Psoas muscle (tissue), 8 donors: ENCODE measurements around the gene MAPK11. TPM values are rescaled to one million over a fixed set of nuclear protein-coding genes. Genes with fewer than 3 reads are reported as not detected.

ENCODE experiments used
- ATAC-seq, 4 donors: fragments of 200-7000 bp; cut with Tn5 transposase; one replicate each; pipeline ENCODE4 v1.9.1; 2020; ENCODE audit warnings: moderate library complexity in 3 of 4, mild to moderate bottlenecking in 2 of 4
- DNase-seq, 2 donors: peaks; one replicate each; pipeline ENCODE4 v3.0.0-alpha.2; 2020
- H3K27ac ChIP-seq: fragments of 200-600 bp; one replicate; pipeline ENCODE4 v1.8.0; 2022
- H3K27me3 ChIP-seq, 3 donors: fragments of 200-600 bp in 1 of 3; one replicate each; pipeline versions ENCODE4 v1.6.1 to v1.8.0; 2013 to 2022; ENCODE audit warnings: low read length in 2 of 3, mild to moderate bottlenecking in 2 of 3, moderate library complexity in 1 of 3; ENCODE audit not compliant: insufficient read depth in 3 of 3
- H3K36me3 ChIP-seq, 2 donors: fragments of 200-600 bp in 1 of 2; one replicate each; pipeline versions ENCODE4 v1.6.1 to v1.8.0; 2013 to 2022; ENCODE audit warnings: low read depth in 1 of 2, mild to moderate bottlenecking in 1 of 2, moderate library complexity in 1 of 2; ENCODE audit not compliant: insufficient read depth in 1 of 2
- H3K4me1 ChIP-seq: fragments of 200-600 bp; one replicate; pipeline ENCODE4 v1.8.0; 2022
- H3K4me3 ChIP-seq: fragments of 200-600 bp; one replicate; pipeline ENCODE4 v1.8.0; 2022; ENCODE audit warnings: mild to moderate bottlenecking
- H3K9me3 ChIP-seq: fragments of 200-600 bp; one replicate; pipeline ENCODE4 v1.8.0; 2022
- whole genome bisulfite sequencing, 3 donors: extraction: QIAGEN DNeasy Blood & Tissue Kit; methylation state at CpG; one replicate each; pipeline versions ENCODE4 v1.1.6 to v1.1.7; 2013; 5-methylcytosine and 5-hydroxymethylcytosine counted together
- intact Hi-C, 2 donors: fragments of 100-400 bp; cut with DNase I; formaldehyde crosslinking; loops; one replicate each; pipeline versions ENCODE4 v1.11.0 to v1.14.2; 2022
- polyA plus RNA-seq, 3 donors: library from polyadenylated mRNA; stranded (reverse); fragments of 200-250 nt; gene quantifications; one replicate each; pipeline ENCODE4 v1.2.3, GENCODE V29; 2013
- total RNA-seq, 4 donors: library from RNA; stranded (reverse); fragmentation: NEBNext Ultra II Directional in 2 of 4; extraction: Animal tissue kit (Norgen Biotek cat#: 25700) in 2 of 4; gene quantifications; one replicate each; pipeline versions ENCODE4 v1.2.1 to v1.2.4, GENCODE V29; 2021 to 2023
- TF ChIP-seq, protein P1 (sequence below): fragments of 200-600 bp; IDR thresholded peaks from one replicate; pipeline ENCODE4 v1.8.0; 2022; ENCODE audit warnings: antibody characterized with exemption
- donor health status: healthy with polysubstance abuse.
- donor health status: DM: no; HTN: no; CAD: no; lungs with moderate emphysema.
- donor health status: Bipolar disorder and iron deficiency.
- donor health status: healthy.
- donor health status: DM: yes; HTN: yes; CAD: no.
- donor health status: DM: no; HTN: no; CAD: no.
- donor health status: DM: no; HTN: no; CAD: no.
- donor health status: DM: yes; HTN: yes; CAD: no.

The MAPK11 gene
- total and polyA plus RNA-seq, 7 donors: 1.7 to 6.3 (median 4.8) TPM

DNA sequence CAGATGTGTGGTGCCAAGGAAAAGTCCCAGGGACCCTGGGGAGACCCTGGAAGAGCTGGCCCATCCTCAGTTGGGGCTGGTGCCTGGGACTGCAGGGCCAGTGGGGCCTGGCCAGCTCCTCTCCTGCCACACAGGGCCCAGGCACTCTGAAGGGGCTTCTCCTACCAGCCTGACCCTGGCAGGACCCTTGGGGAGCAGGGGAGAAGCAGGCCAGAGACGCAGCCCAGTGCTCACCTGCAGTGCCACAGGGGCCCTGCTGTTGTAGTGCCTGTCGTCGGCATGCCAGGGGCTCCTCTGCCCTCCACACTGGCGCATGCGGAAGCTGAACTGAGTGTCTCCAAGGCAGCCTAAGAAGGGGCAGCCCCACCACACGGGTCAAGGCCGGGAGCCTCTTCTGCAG is 47.5 kb upstream of the MAPK11 start:
- Histone ChIP-seq H3K27me3 (no peaks in the 10 kb centered on the region), H3K9me3 (no peaks in the 10 kb centered on the region), H3K36me3 (no peaks in the 10 kb centered on the region), H3K27ac (no peak overlapping the region), H3K4me3 (no peak overlapping the region), H3K4me1 (no peaks in the 10 kb centered on the region)
- TF ChIP-seq, protein P1, sequence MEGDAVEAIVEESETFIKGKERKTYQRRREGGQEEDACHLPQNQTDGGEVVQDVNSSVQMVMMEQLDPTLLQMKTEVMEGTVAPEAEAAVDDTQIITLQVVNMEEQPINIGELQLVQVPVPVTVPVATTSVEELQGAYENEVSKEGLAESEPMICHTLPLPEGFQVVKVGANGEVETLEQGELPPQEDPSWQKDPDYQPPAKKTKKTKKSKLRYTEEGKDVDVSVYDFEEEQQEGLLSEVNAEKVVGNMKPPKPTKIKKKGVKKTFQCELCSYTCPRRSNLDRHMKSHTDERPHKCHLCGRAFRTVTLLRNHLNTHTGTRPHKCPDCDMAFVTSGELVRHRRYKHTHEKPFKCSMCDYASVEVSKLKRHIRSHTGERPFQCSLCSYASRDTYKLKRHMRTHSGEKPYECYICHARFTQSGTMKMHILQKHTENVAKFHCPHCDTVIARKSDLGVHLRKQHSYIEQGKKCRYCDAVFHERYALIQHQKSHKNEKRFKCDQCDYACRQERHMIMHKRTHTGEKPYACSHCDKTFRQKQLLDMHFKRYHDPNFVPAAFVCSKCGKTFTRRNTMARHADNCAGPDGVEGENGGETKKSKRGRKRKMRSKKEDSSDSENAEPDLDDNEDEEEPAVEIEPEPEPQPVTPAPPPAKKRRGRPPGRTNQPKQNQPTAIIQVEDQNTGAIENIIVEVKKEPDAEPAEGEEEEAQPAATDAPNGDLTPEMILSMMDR: no peak
- 87 to 94% (median 89%) methylated on average over 7 of the region's 7 CpGs for WGBS, 3 donors
- intact Hi-C loops: no loop called here
- no peak for DNase-seq
- no peak for ATAC-seq

DNA sequence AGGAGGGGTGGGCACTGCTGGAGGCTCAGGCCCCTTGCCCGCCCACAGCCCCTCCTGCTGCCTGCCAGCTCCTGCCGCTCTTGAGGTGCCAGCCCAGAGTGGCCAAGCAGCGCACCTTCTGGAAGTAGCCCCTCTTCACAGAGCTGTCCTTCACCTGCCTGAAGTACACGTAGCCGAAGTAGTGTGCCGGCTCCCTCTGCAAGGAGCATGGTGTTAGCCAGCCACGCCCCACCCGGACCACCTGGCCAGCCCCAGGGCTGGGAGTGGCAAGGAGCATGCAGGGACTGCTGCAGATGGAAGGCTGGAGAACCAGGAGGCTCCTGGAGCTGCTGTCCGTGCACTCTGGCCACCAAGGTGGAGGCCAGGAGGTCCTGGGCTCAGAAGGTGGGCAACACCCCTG is 47.0 kb upstream of the MAPK11 start:
- TF ChIP-seq, protein P1: no peak
- DNase-seq (no peak), ATAC-seq (no peak)
- Histone ChIP-seq H3K9me3 (no peaks in the 10 kb centered on the region), H3K36me3 (no peaks in the 10 kb centered on the region), H3K27ac (no peak overlapping the region), H3K27me3 (no peaks in the 10 kb centered on the region), H3K4me3 (no peak overlapping the region), H3K4me1 (no peaks in the 10 kb centered on the region)
- WGBS, 3 donors: 86 to 95% (median 92%) methylated on average over 7 to 9 of the region's 9 CpGs
- intact Hi-C loops: no loop called here

- intact Hi-C loops: no loop called here
- ATAC-seq (no peak), DNase-seq (no peak)
- TF ChIP-seq, protein P1: no peak
- H3K27me3 ChIP-seq: no peaks in the 10 kb centered on the region
- 83 to 84% (median 84%) methylated on average over 28 to 31 of the region's 45 CpGs for WGBS, 3 donors
- no peaks in the 10 kb centered on the region for H3K9me3 ChIP-seq
- H3K27ac ChIP-seq: no peak overlapping the region
- H3K36me3 ChIP-seq: no peaks in the 10 kb centered on the region
- H3K4me1 ChIP-seq: no peaks in the 10 kb centered on the region
- no peak overlapping the region for H3K4me3 ChIP-seq
Observed at GRCh38 chr22:50316114-50317065, 46.2 kb upstream of the MAPK11 start.

GRCh38 chr22:50315289-50316113 is 45.3 kb upstream of the MAPK11 start:
- H3K36me3 ChIP-seq: no peaks in the 10 kb centered on the region
- TF ChIP-seq, protein P1: no peak
- H3K9me3 ChIP-seq: no peaks in the 10 kb centered on the region
- ATAC-seq: no peak
- no peaks in the 10 kb centered on the region for H3K27me3 ChIP-seq
- H3K4me3 ChIP-seq: no peak overlapping the region
- no peaks in the 10 kb centered on the region for H3K4me1 ChIP-seq
- no peak for DNase-seq
- intact Hi-C loops: no loop called here
- H3K27ac ChIP-seq: no peak overlapping the region
- WGBS, 3 donors: 87 to 88% (median 88%) methylated on average over 15 to 18 of the region's 18 CpGs
